Stomach smooth muscle (tissue), 2 donors: ENCODE measurements around the gene SYNDIG1.

ENCODE experiments used
- H3K27ac ChIP-seq: one replicate; pipeline ENCODE4 v1.7.0; 2013; ENCODE audit warnings: mild to moderate bottlenecking, low read length, inconsistent platforms
- H3K27me3 ChIP-seq, 2 donors: one replicate each; pipeline ENCODE4 v1.7.0; 2013; ENCODE audit warnings: low read length in 2 of 2; ENCODE audit not compliant: insufficient read depth in 2 of 2, control insufficient read depth in 1 of 2
- H3K36me3 ChIP-seq, 2 donors: one replicate each; pipeline ENCODE4 v1.7.0; 2013; ENCODE audit warnings: low read length in 2 of 2; ENCODE audit not compliant: control insufficient read depth in 2 of 2, insufficient read depth in 2 of 2
- H3K4me1 ChIP-seq: one replicate; pipeline ENCODE4 v1.7.0; 2013; ENCODE audit warnings: low read length; ENCODE audit not compliant: control insufficient read depth, insufficient read depth
- H3K4me3 ChIP-seq, 2 donors: one replicate each; pipeline ENCODE4 v1.7.0; 2013; ENCODE audit warnings: low read length in 2 of 2
- H3K9ac ChIP-seq, 2 donors: one replicate each; pipeline ENCODE4 v1.7.0; 2013; ENCODE audit warnings: low read length in 2 of 2, mild to moderate bottlenecking in 1 of 2
- H3K9me3 ChIP-seq, 2 donors: one replicate each; pipeline ENCODE4 v1.7.0; 2013; ENCODE audit warnings: low read length in 2 of 2; ENCODE audit not compliant: control insufficient read depth in 2 of 2
- donor health status: healthy.
- donor health status: Pancreatic carcinoma.

The SYNDIG1 gene

GRCh38 chr20:24487240-24487639, 17.8 kb downstream of the SYNDIG1 start:
- Histone ChIP-seq H3K4me3 (no peak overlapping the region), H3K4me1 (no peaks in the 10 kb centered on the region), H3K27ac (no peak overlapping the region), H3K9ac (no peak overlapping the region), H3K27me3 (no peaks in the 10 kb centered on the region), H3K36me3 (no peaks in the 10 kb centered on the region), H3K9me3 (no peaks in the 10 kb centered on the region)

GRCh38 chr20:24487648-24488047, 18.2 kb downstream of the SYNDIG1 start:
- no peaks in the 10 kb centered on the region for H3K9me3 ChIP-seq
- H3K4me1 ChIP-seq = no peaks in the 10 kb centered on the region
- H3K27ac ChIP-seq = no peak overlapping the region
- H3K27me3 ChIP-seq = no peaks in the 10 kb centered on the region
- H3K4me3 ChIP-seq = no peak overlapping the region
- no peaks in the 10 kb centered on the region for H3K36me3 ChIP-seq
- no peak overlapping the region for H3K9ac ChIP-seq

- H3K9ac ChIP-seq = no peak overlapping the region
- H3K4me1 ChIP-seq = no peaks in the 10 kb centered on the region
Observed at GRCh38 chr20:24488064-24488799, 18.8 kb downstream of the SYNDIG1 start.

GRCh38 chr20:24488800-24489175, 19.4 kb downstream of the SYNDIG1 start:
- no peak overlapping the region for H3K27ac ChIP-seq
- no peaks in the 10 kb centered on the region for H3K27me3 ChIP-seq

More at GRCh38 chr20:24488064-24488799, 18.8 kb downstream of the SYNDIG1 start:
- Histone ChIP-seq H3K27me3 (no peaks in the 10 kb centered on the region), H3K4me3 (no peak overlapping the region), H3K9me3 (no peaks in the 10 kb centered on the region), H3K36me3 (no peaks in the 10 kb centered on the region), H3K27ac (no peak overlapping the region)

GRCh38 chr20:24489193-24489592, 19.8 kb downstream of the SYNDIG1 start:
- H3K9ac ChIP-seq = no peak overlapping the region
- H3K36me3 ChIP-seq = no peaks in the 10 kb centered on the region
- no peak overlapping the region for H3K4me3 ChIP-seq
- H3K27ac ChIP-seq = no peak overlapping the region
- H3K9me3 ChIP-seq = no peaks in the 10 kb centered on the region
- H3K4me1 ChIP-seq = no peaks in the 10 kb centered on the region
- H3K27me3 ChIP-seq = no peaks in the 10 kb centered on the region

More at GRCh38 chr20:24488800-24489175, 19.4 kb downstream of the SYNDIG1 start:
- Histone ChIP-seq H3K36me3 (no peaks in the 10 kb centered on the region), H3K9ac (no peak overlapping the region), H3K4me3 (no peak overlapping the region), H3K9me3 (no peaks in the 10 kb centered on the region), H3K4me1 (no peaks in the 10 kb centered on the region)

GRCh38 chr20:24489631-24490260, 20.3 kb downstream of the SYNDIG1 start:
- Histone ChIP-seq H3K4me1 (no peaks in the 10 kb centered on the region), H3K9ac (no peak overlapping the region), H3K27ac (no peak overlapping the region)

GRCh38 chr20:24490598-24490997, 21.2 kb downstream of the SYNDIG1 start:
- Histone ChIP-seq H3K27ac (no peak overlapping the region), H3K9ac (no peak overlapping the region), H3K4me1 (no peaks in the 10 kb centered on the region), H3K9me3 (no peaks in the 10 kb centered on the region), H3K27me3 (no peaks in the 10 kb centered on the region), H3K36me3 (no peaks in the 10 kb centered on the region), H3K4me3 (no peak overlapping the region)

More at GRCh38 chr20:24489631-24490260, 20.3 kb downstream of the SYNDIG1 start:
- Histone ChIP-seq H3K4me3 (no peak overlapping the region), H3K36me3 (no peaks in the 10 kb centered on the region), H3K9me3 (no peaks in the 10 kb centered on the region), H3K27me3 (no peaks in the 10 kb centered on the region)

GRCh38 chr20:24491041-24491756, 21.8 kb downstream of the SYNDIG1 start:
- Histone ChIP-seq H3K9ac (no peak overlapping the region), H3K27me3 (no peaks in the 10 kb centered on the region), H3K4me3 (no peak overlapping the region), H3K9me3 (no peaks in the 10 kb centered on the region), H3K27ac (no peak overlapping the region), H3K36me3 (no peaks in the 10 kb centered on the region), H3K4me1 (no peaks in the 10 kb centered on the region)

GRCh38 chr20:24492031-24492607, 22.7 kb downstream of the SYNDIG1 start:
- Histone ChIP-seq H3K36me3 (no peaks in the 10 kb centered on the region), H3K4me1 (no peaks in the 10 kb centered on the region), H3K27ac (no peak overlapping the region), H3K27me3 (no peaks in the 10 kb centered on the region), H3K4me3 (no peak overlapping the region), H3K9ac (no peak overlapping the region), H3K9me3 (no peaks in the 10 kb centered on the region)

- Histone ChIP-seq H3K4me1 (no peaks in the 10 kb centered on the region), H3K27me3 (no peaks in the 10 kb centered on the region), H3K36me3 (no peaks in the 10 kb centered on the region), H3K9me3 (no peaks in the 10 kb centered on the region), H3K4me3 (no peak overlapping the region), H3K27ac (no peak overlapping the region), H3K9ac (no peak overlapping the region)
Observed at GRCh38 chr20:24492698-24493097, 23.3 kb downstream of the SYNDIG1 start.
